Ishikawa (cell line): Measurements from ENCODE around the gene IFITM10.
A peak's percentile ranks its signal among the peaks of the same experiment; 100 is the strongest.

ENCODE experiments used
- CEBPB ChIP-seq: IDR thresholded peaks from 2 replicates; pipeline ENCODE4 v1.6.1; 2012
- CREB1 ChIP-seq: IDR thresholded peaks from 2 replicates; pipeline ENCODE4 v1.6.1; 2012; ENCODE audit warnings: low read depth
- EGR1 ChIP-seq: IDR thresholded peaks from 2 replicates; pipeline ENCODE4 v1.6.1; 2012
- EP300 ChIP-seq: IDR thresholded peaks from 2 replicates; pipeline ENCODE4 v1.6.1; 2012; ENCODE audit warnings: borderline replicate concordance
- FOXM1 ChIP-seq: IDR thresholded peaks from 2 replicates; pipeline ENCODE4 v1.6.1; 2012; ENCODE audit warnings: low read depth, borderline replicate concordance
- NFIC ChIP-seq: IDR thresholded peaks from 2 replicates; pipeline ENCODE4 v1.6.1; 2012
- RAD21 ChIP-seq: IDR thresholded peaks from 2 replicates; pipeline ENCODE4 v1.6.1; 2012; ENCODE audit warnings: low read depth
- TAF1 ChIP-seq: IDR thresholded peaks from 2 replicates; pipeline ENCODE4 v1.6.1; 2012; ENCODE audit warnings: low read depth, mild to moderate bottlenecking
- TCF12 ChIP-seq: IDR thresholded peaks from 2 replicates; pipeline ENCODE4 v1.6.1; 2012; ENCODE audit warnings: low read depth
- TEAD4 ChIP-seq: IDR thresholded peaks from 2 replicates; pipeline ENCODE4 v1.6.1; 2012
- YY1 ChIP-seq: IDR thresholded peaks from 2 replicates; pipeline ENCODE4 v1.6.1; 2012; ENCODE audit warnings: low read depth
- ZBTB7A ChIP-seq: IDR thresholded peaks from 2 replicates; pipeline ENCODE4 v1.6.1; 2012; ENCODE audit warnings: low read depth
- TF ChIP-seq, protein P1 (sequence below): IDR thresholded peaks from 2 replicates; pipeline ENCODE4 v1.6.1; 2012; ENCODE audit warnings: low read depth, mild to moderate bottlenecking
- TF ChIP-seq, protein P2 (sequence below): IDR thresholded peaks from 2 replicates; pipeline ENCODE4 v1.6.1; 2012
- TF ChIP-seq, protein P3 (sequence below): IDR thresholded peaks from 2 replicates; pipeline ENCODE4 v1.6.1; 2012

Gene IFITM10

DNA sequence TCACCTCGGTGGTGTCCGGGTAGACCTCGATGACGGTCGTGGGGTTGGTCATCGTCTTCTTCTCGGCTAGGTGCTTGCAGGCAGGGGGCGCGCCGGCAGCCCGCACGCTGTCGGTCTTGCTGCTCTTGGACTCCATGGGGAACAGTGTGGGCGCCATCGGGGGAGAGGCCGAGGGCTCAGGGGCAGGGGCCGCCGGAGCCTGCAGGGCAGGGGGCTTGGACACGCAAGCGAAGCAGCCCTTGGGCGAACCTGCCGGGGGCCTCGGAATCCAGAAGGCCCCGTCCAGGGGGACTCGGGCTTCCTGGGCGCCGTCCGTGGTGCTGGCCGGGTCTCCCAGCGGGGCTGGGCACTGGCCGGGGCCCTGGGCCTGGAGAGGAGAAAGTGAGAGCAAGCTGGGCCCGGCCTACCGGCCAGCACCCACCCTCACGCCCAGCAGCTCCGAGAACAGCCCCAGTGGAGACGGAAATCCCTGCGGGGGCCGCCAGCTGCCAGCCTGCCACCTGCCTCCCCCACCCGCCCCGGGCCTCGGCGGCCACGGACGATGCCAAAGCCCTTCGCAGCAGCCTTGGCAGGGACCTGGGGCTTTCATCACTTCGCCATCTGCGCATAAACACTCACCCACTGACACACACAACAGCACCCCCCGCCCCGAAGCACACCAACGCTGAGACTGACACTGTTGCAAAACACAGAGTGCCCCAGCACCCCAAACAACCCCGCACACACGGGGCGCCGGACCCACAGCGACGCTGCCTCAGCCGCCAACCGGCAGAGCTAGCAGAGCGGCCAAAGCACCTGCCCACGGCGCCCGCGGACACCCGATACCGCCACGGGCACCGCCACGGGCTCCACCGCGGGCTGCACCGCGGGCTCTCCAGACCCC, 2.4 kb downstream of the IFITM10 start:
- no peak for TF ChIP-seq TCF12
- TF ChIP-seq TAF1 = no peak
- TF ChIP-seq ZBTB7A = no peak
- TF ChIP-seq, protein P1, sequence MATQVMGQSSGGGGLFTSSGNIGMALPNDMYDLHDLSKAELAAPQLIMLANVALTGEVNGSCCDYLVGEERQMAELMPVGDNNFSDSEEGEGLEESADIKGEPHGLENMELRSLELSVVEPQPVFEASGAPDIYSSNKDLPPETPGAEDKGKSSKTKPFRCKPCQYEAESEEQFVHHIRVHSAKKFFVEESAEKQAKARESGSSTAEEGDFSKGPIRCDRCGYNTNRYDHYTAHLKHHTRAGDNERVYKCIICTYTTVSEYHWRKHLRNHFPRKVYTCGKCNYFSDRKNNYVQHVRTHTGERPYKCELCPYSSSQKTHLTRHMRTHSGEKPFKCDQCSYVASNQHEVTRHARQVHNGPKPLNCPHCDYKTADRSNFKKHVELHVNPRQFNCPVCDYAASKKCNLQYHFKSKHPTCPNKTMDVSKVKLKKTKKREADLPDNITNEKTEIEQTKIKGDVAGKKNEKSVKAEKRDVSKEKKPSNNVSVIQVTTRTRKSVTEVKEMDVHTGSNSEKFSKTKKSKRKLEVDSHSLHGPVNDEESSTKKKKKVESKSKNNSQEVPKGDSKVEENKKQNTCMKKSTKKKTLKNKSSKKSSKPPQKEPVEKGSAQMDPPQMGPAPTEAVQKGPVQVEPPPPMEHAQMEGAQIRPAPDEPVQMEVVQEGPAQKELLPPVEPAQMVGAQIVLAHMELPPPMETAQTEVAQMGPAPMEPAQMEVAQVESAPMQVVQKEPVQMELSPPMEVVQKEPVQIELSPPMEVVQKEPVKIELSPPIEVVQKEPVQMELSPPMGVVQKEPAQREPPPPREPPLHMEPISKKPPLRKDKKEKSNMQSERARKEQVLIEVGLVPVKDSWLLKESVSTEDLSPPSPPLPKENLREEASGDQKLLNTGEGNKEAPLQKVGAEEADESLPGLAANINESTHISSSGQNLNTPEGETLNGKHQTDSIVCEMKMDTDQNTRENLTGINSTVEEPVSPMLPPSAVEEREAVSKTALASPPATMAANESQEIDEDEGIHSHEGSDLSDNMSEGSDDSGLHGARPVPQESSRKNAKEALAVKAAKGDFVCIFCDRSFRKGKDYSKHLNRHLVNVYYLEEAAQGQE = peak; percentile 60

DNA sequence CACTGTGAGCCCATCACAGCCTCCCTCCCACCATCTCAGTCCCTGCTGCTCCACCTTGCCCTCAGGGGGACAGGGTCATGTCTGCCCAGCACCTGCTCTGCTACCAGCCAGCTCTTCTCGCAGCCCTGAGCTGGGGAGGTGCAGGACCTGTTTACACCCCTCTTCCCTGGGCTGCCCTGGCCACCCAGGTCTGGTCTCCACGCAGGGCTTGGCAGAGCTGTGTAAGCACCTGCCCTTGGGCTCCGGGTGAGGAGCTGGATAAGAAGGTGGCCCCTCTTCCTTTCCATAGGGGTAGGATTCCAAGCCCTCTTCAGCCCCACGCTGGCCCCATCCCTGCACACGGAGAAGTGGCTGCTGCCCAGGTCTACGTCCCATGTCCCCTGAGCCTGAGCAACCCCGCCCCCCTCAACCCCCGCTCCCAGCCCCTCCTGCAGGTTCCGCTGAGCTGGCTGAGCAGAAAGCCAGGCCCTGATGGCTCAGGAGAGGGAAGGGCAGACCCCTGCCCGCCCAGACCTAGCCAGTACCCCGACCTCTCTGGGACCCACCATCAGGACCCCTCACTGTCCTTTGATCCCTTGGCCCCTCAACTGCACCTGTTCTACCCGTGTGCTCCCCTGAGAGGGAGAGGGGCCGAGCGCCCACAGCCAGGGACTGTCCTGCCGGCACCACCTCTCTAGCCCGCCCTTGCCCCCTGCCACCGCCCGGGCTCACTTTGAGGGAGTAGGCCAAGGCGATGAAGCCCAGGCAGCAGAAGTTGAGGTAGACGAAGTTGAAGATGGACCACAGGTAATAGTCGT, 3.2 kb downstream of the IFITM10 start:
- TF ChIP-seq TCF12 (no peak), YY1 (no peak), ZBTB7A (no peak), TAF1 (no peak), CREB1 (no peak), EGR1 (no peak), FOXM1 (no peak), NFIC (no peak), CEBPB (no peak), EP300 (no peak), RAD21 (no peak), TEAD4 (no peak)
- TF ChIP-seq, protein P2, sequence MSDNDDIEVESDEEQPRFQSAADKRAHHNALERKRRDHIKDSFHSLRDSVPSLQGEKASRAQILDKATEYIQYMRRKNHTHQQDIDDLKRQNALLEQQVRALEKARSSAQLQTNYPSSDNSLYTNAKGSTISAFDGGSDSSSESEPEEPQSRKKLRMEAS = no peak
- TF ChIP-seq, protein P3, sequence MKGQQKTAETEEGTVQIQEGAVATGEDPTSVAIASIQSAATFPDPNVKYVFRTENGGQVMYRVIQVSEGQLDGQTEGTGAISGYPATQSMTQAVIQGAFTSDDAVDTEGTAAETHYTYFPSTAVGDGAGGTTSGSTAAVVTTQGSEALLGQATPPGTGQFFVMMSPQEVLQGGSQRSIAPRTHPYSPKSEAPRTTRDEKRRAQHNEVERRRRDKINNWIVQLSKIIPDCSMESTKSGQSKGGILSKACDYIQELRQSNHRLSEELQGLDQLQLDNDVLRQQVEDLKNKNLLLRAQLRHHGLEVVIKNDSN = no peak
- TF ChIP-seq, protein P1 = no peak

DNA sequence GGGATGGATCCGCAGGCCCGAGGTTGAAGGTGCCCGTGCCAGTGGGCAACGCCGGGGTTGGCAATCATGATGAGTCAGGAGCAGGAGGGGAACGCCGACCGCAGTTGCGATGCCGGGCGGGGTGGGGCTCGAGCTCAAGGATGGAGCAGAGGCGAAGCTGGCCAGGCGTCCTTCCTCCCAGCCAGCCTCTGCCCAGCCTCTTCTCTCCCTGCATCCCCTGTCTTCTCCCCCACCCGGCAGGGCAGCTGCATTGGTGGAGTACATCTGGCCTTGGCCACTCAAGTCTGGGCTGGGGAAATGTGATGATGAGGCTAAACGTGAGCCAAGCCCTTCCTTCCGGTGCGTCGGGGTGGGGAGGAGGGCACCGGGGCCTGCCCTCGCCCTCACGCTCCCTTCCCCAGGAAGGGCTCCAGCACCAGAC, 3.9 kb downstream of the IFITM10 start:
- TF ChIP-seq FOXM1 = no peak
- TF ChIP-seq CEBPB = no peak
- no peak for TF ChIP-seq TEAD4
- TF ChIP-seq TAF1 = no peak
- no peak for TF ChIP-seq RAD21
- TF ChIP-seq, protein P2 = no peak
- TF ChIP-seq, protein P3 = no peak

DNA sequence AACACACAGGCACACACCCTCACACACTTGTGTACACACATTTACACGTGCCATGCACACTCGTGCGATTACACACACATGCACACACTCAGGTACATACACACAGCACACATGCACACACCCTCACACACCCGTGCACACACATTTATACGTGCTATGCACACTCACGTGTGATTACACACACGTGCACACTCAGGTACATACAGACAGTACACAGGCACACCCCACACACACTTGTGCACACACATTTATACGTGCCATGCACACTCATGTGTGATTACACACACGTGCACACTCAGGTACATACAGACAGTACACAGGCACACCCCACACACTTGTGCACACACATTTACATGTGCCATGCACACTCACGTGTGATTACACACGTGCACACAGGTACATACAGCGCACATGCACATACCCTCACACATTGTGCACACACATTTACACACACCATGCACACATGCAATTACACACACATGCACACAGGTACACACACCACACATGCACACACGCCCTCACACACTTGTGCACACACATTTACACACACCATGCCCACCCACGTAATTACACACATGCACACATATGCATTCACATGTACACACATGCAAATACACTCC, 4.6 kb downstream of the IFITM10 start:
- no peak for TF ChIP-seq ZBTB7A
- TF ChIP-seq CREB1 = no peak
- TF ChIP-seq, protein P3 = no peak
- TF ChIP-seq, protein P1 = no peak
- no peak for TF ChIP-seq FOXM1
- TF ChIP-seq RAD21 = no peak
- TF ChIP-seq NFIC = no peak
- TF ChIP-seq CEBPB = no peak
- TF ChIP-seq TAF1 = no peak
- TF ChIP-seq, protein P2 = no peak
- no peak for TF ChIP-seq TEAD4
- TF ChIP-seq TCF12 = no peak
- no peak for TF ChIP-seq EP300
